ENCODE data around the gene SLC7A14. TPM values are rescaled to one million over a fixed set of nuclear protein-coding genes. Genes with fewer than 3 reads are reported as not detected.

The SLC7A14 gene
- total and polyA plus RNA-seq, 2 donors (not counting 3 experiments of a cell fraction or from before 2014, with no cell fraction given), result 0.07 to 0.57 TPM

DNA sequence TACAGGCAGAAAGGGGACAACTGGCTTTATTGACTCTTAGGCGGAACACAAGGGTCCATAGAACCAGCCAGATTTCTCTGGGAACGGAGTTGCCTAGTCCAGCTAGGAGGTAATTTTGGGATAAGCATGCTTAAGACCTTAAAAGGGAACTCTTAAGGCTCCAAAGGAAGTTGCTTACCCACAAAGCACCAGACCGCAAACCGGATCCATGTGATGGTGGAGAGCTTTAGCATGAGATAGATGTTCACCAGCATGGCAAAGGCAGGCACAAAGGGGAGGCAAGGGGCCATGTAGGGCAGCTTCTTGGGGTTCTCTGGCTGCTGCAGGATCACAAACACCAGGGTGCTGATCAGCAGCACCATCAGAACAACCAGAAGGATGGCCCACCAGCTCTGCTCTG lies 105.8 kb downstream of the SLC7A14 start:
- Histone ChIP-seq H3K27me3 (ENCODE audit: control insufficient read depth in 2 of 2, insufficient read depth in 2 of 2, low read length in 2 of 2) (no peaks in the 10 kb centered on the region), H3K4me3 (replicated peaks in 1 of 3; ENCODE audit: insufficient read depth in 1 of 3, low read depth in 1 of 3, low read length in 3 of 3) (no peak overlapping the region), H3K9ac (replicated peaks; ENCODE audit: extremely low read depth, insufficient read depth, low read length) (no peak overlapping the region), H3K36me3 (ENCODE audit: control insufficient read depth in 2 of 2, extremely low read depth in 1 of 2, insufficient read depth in 2 of 2, low read length in 2 of 2) (no peaks in the 10 kb centered on the region), H3K27ac (ENCODE audit: insufficient read depth, low read depth, low read length) (no peak overlapping the region), H4K20me1 (replicated peaks; ENCODE audit: control insufficient read depth, extremely low read depth, insufficient read depth, low read length) (no peaks in the 10 kb centered on the region), H2AFZ (ENCODE audit: low read depth, low read length) (no peak overlapping the region), H3K9me1 (replicated peaks; ENCODE audit: control insufficient read depth, extremely low read depth, insufficient read depth, low read length) (no peaks in the 10 kb centered on the region), H3K4me2 (ENCODE audit: insufficient read depth, low read length) (no peak overlapping the region), H3K79me2 (ENCODE audit: control insufficient read depth, insufficient read depth, low read length) (no peaks in the 10 kb centered on the region), H3K9me3 (replicated peaks; ENCODE audit: control insufficient read depth, insufficient read depth, low read length) (no peaks in the 10 kb centered on the region), H3K4me1 (ENCODE audit: control insufficient read depth, extremely low read depth, insufficient read depth, low read length) (no peaks in the 10 kb centered on the region)
- FAIRE-seq (no peak), DNase-seq (ENCODE audit: low read depth, low spot score) (no peak)
- ChIA-PET CTCF (interaction anchor here (0.8 to 1.9 kb wide), 2 partner anchors 18 to 66 kb away, joined by 3 read pairs; no protein-coding TSS in a partner anchor), POLR2A (no interaction called here)
- BruUV-seq (replicated peaks), result no TSS peak
- intact Hi-C loops (cut with micrococcal nuclease), result no loop called here
- TF ChIP-seq MYC (IDR thresholded peaks at IDR 0.05; ENCODE audit: low read depth, low read length) (no peak), POLR2A (IDR thresholded peaks at IDR 0.05; ENCODE audit: low read depth, low read length) (no peak), EZH2 (IDR thresholded peaks at IDR 0.05; ENCODE audit: borderline replicate concordance, low read depth, low read length, severe bottlenecking) (no peak), POLR2AphosphoS5 (IDR thresholded peaks at IDR 0.05; ENCODE audit: insufficient read depth, low read depth, low read length) (no peak), FOS (IDR thresholded peaks at IDR 0.05; ENCODE audit: borderline replicate concordance, insufficient read depth, low read length) (no peak), GATA2 (IDR thresholded peaks at IDR 0.05; ENCODE audit: insufficient read depth, insufficient read length, low read depth, low read length) (no peak), JUN (IDR thresholded peaks at IDR 0.05; ENCODE audit: borderline replicate concordance, insufficient read depth, insufficient read length, low read depth) (no peak)
- TF ChIP-seq, protein P1, sequence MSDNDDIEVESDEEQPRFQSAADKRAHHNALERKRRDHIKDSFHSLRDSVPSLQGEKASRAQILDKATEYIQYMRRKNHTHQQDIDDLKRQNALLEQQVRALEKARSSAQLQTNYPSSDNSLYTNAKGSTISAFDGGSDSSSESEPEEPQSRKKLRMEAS (IDR thresholded peaks at IDR 0.05; ENCODE audit: insufficient read depth, insufficient read length), result no peak
- TF ChIP-seq, protein P2, sequence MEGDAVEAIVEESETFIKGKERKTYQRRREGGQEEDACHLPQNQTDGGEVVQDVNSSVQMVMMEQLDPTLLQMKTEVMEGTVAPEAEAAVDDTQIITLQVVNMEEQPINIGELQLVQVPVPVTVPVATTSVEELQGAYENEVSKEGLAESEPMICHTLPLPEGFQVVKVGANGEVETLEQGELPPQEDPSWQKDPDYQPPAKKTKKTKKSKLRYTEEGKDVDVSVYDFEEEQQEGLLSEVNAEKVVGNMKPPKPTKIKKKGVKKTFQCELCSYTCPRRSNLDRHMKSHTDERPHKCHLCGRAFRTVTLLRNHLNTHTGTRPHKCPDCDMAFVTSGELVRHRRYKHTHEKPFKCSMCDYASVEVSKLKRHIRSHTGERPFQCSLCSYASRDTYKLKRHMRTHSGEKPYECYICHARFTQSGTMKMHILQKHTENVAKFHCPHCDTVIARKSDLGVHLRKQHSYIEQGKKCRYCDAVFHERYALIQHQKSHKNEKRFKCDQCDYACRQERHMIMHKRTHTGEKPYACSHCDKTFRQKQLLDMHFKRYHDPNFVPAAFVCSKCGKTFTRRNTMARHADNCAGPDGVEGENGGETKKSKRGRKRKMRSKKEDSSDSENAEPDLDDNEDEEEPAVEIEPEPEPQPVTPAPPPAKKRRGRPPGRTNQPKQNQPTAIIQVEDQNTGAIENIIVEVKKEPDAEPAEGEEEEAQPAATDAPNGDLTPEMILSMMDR (IDR thresholded peaks at IDR 0.05; ENCODE audit: extremely low read depth in 1 of 2, insufficient read depth in 1 of 2, low read depth in 1 of 2, low read length in 2 of 2), result no peak
- dilution Hi-C loops (cut with MboI; ENCODE audit: extremely low pct_ligation_motif_present, low sequenced_read_pairs), result no loop called here
